ENCODE results near the gene CLEC3B. TPM values are rescaled to one million over a fixed set of nuclear protein-coding genes. Genes with fewer than 3 reads are reported as not detected.

CLEC3B gene
- total RNA-seq, 1 experiment from 2014 or later: 1.8 TPM

DNA sequence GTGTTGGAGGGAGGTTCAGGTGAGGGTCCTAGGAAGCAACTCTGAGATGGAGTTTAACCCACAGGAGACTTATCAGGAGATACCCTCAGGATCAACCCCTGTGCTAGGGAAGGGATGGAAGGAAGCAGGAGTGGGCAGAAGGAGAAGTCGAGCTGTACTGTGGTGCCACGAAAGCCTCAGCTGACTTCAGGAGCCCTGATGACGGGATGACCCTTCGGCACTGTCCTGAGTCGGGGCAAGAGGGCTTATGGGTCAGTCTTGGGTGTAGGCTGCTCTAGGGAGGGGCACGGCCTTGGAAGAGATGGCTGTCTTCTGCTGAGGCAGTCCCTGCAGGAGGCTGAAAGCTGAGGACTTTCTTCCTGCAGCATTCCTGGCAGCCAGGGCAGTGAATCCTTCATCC, 7.7 kb downstream of the CLEC3B start:
- Histone ChIP-seq H3K4me1 (ENCODE audit: insufficient read depth, low read length) (peaks cover 6% of the 10 kb centered on the region; the same call in 1 of the 2 replicates), H3K4me2 (ENCODE audit: low read length) (no peak overlapping the region), H4K20me1 (ENCODE audit: low read length) (no peaks in the 10 kb centered on the region), H3F3A (ENCODE audit: low read length, unreplicated experiment) (no peaks in the 10 kb centered on the region), H3K4me3 (ENCODE audit: low read length) (no peak overlapping the region), H3K36me3 (ENCODE audit: low read depth, low read length) (no peaks in the 10 kb centered on the region), H3K9ac (ENCODE audit: low read length) (no peak overlapping the region), H3K9me3 (ENCODE audit: low read length) (no peaks in the 10 kb centered on the region), H3K27me3 (ENCODE audit: low read length) (no peaks in the 10 kb centered on the region), H3K9me2 (replicated peaks; ENCODE audit: low read length) (no peaks in the 10 kb centered on the region), H3K27ac (ENCODE audit: low read length) (no peak overlapping the region), H3K79me2 (ENCODE audit: low read length) (no peaks in the 10 kb centered on the region), H2AFZ (ENCODE audit: low read length) (no peak overlapping the region)
- DNase-seq (no peak), ATAC-seq (no peak)
- intact Hi-C loops (cut with micrococcal nuclease): no loop called here
- BruUV-seq (replicated peaks): no TSS peak
- CTCF ChIA-PET: no interaction called here
- TF ChIP-seq EZH2 (IDR thresholded peaks at IDR 0.05; ENCODE audit: low read length, unreplicated experiment) (no peak), EZH2phosphoT487 (IDR thresholded peaks at IDR 0.05; ENCODE audit: borderline replicate concordance, low read length) (no peak)
- TF ChIP-seq, protein P1, sequence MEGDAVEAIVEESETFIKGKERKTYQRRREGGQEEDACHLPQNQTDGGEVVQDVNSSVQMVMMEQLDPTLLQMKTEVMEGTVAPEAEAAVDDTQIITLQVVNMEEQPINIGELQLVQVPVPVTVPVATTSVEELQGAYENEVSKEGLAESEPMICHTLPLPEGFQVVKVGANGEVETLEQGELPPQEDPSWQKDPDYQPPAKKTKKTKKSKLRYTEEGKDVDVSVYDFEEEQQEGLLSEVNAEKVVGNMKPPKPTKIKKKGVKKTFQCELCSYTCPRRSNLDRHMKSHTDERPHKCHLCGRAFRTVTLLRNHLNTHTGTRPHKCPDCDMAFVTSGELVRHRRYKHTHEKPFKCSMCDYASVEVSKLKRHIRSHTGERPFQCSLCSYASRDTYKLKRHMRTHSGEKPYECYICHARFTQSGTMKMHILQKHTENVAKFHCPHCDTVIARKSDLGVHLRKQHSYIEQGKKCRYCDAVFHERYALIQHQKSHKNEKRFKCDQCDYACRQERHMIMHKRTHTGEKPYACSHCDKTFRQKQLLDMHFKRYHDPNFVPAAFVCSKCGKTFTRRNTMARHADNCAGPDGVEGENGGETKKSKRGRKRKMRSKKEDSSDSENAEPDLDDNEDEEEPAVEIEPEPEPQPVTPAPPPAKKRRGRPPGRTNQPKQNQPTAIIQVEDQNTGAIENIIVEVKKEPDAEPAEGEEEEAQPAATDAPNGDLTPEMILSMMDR (conservative IDR thresholded peaks at IDR 0.05; ENCODE audit: low read depth, low read length): no peak
- POLR2A ChIA-PET (ENCODE audit: unreplicated experiment): interaction anchor here (0.7 kb wide), 1 partner anchor 315 kb away, joined by 4 read pairs; no protein-coding TSS in a partner anchor

DNA sequence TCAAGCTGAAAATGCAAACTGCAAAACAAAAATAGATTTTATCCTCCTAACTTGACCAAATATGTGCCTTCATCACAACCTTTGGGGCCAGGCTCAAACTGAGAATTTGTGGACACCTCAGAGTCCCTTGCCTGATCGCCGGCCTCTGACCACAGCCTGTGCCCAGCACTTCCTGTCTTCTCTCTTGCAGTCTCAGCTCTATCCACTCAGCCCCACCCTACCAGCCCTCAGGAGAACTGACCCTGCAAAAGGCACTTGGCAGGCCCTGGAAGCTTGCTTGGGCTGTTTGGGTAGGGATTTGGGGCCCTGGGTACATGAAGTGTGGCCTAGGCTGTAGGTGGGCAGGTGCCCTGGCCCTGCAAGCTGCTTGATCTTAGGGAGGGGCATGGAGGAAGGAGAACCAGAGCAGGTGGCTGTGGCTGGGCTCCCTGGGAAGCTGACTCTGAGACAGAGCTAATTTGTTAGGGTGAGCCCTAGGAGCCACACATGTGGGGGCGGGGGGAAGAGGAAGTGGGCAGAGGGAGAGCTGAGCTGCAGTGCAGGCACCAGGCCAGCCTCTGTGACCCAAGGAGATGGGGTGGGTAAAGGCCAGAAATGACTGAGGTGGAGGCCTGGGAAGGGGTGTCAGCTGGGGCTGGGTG, 8.6 kb downstream of the CLEC3B start:
- CTCF ChIA-PET: no interaction called here
- BruUV-seq (replicated peaks): no TSS peak
- POLR2A ChIA-PET (ENCODE audit: unreplicated experiment): interaction anchor here (0.7 kb wide), 1 partner anchor 316 kb away, joined by 4 read pairs; no protein-coding TSS in a partner anchor
- H3K4me1 ChIP-seq (ENCODE audit: insufficient read depth, low read length): peaks cover 6% of the 10 kb centered on the region; the same call in 1 of the 2 replicates
- H3K4me2 ChIP-seq (ENCODE audit: low read length): no peak overlapping the region
- H3K9me2 ChIP-seq (replicated peaks; ENCODE audit: low read length): no peaks in the 10 kb centered on the region
- H3K9me3 ChIP-seq (ENCODE audit: low read length): no peaks in the 10 kb centered on the region
- intact Hi-C loops (cut with micrococcal nuclease): no loop called here
- ATAC-seq (no peak), DNase-seq (no peak)
- H3K27ac ChIP-seq (ENCODE audit: low read length): no peak overlapping the region
- H3K4me3 ChIP-seq (ENCODE audit: low read length): no peak overlapping the region
- no peaks in the 10 kb centered on the region for H3K79me2 ChIP-seq (ENCODE audit: low read length)
- no peak for TF ChIP-seq EZH2phosphoT487 (IDR thresholded peaks at IDR 0.05; ENCODE audit: borderline replicate concordance, low read length)
- TF ChIP-seq, protein P1 (conservative IDR thresholded peaks at IDR 0.05; ENCODE audit: low read depth, low read length): no peak
- no peak for TF ChIP-seq EZH2 (IDR thresholded peaks at IDR 0.05; ENCODE audit: low read length, unreplicated experiment)
- H2AFZ ChIP-seq (ENCODE audit: low read length): no peak overlapping the region
- H3K9ac ChIP-seq (ENCODE audit: low read length): no peak overlapping the region
- no peaks in the 10 kb centered on the region for H3F3A ChIP-seq (ENCODE audit: low read length, unreplicated experiment)
- H3K27me3 ChIP-seq (ENCODE audit: low read length): no peaks in the 10 kb centered on the region
- no peaks in the 10 kb centered on the region for H4K20me1 ChIP-seq (ENCODE audit: low read length)
- no peaks in the 10 kb centered on the region for H3K36me3 ChIP-seq (ENCODE audit: low read depth, low read length)
